Gastroesophageal sphincter (tissue), 3 donors: ENCODE results near the gene CRISP1.

Experiments used
- CTCF ChIP-seq, 4 experiments: fragments of 200-600 bp in 2 of 4; fragments of 450-650 bp in 2 of 4; sonication (generic) in 1 of 4; IDR thresholded peaks; one replicate each; pipeline ENCODE4 v1.5.1; 2017 to 2019; ENCODE audit warnings: antibody characterized with exemption in 4 of 4, mild to moderate bottlenecking in 2 of 4, moderate library complexity in 2 of 4
- POLR2A ChIP-seq, 2 donors: fragments of 450-650 bp; IDR thresholded peaks; one replicate each; pipeline ENCODE4 v1.6.1; 2017; ENCODE audit warnings: antibody characterized with exemption in 2 of 2, mild to moderate bottlenecking in 2 of 2, moderate library complexity in 1 of 2

GRCh38 chr6:49909563-49909962 lies 43.2 kb upstream of the CRISP1 start:
- TF ChIP-seq POLR2A (IDR thresholded peaks at IDR 0.05) (no peak), CTCF (IDR thresholded peaks at IDR 0.05) (no peak)
